Heart right ventricle (tissue), 16 donors: ENCODE results near the gene SPATA46. TPM values are rescaled to one million over a fixed set of nuclear protein-coding genes. Genes with fewer than 3 reads are reported as not detected.

Experiments used
- ATAC-seq, 8 donors: fragments of 200-7000 bp; cut with Tn5 transposase; one replicate each; pipeline ENCODE4 v1.9.1; 2020; ENCODE audit warnings: mild to moderate bottlenecking in 8 of 8, moderate library complexity in 8 of 8, moderate number of reproducible peaks in 1 of 8
- DNase-seq, 2 donors: peaks; one replicate each; pipeline ENCODE4 v3.0.0-alpha.2; 2020
- H3K27ac ChIP-seq, 10 donors: fragments of 200-600 bp; sonication (generic) in 2 of 10; one replicate each; pipeline versions ENCODE4 v1.5.0 to v1.8.0; 2020 to 2022; ENCODE audit warnings: mild to moderate bottlenecking in 3 of 10
- H3K27me3 ChIP-seq, 7 donors: fragments of 200-600 bp; one replicate each; pipeline ENCODE4 v1.8.0; 2021 to 2022; ENCODE audit warnings: mild to moderate bottlenecking in 2 of 7
- H3K36me3 ChIP-seq, 9 donors: fragments of 200-600 bp; sonication (generic) in 1 of 9; one replicate each; pipeline versions ENCODE4 v1.5.0 to v1.8.0; 2020 to 2022; ENCODE audit warnings: mild to moderate bottlenecking in 2 of 9
- H3K4me1 ChIP-seq, 9 donors: fragments of 200-600 bp; sonication (generic) in 1 of 9; one replicate each; pipeline versions ENCODE4 v1.5.0 to v1.8.0; 2020 to 2022; ENCODE audit warnings: mild to moderate bottlenecking in 4 of 9
- H3K4me3 ChIP-seq, 10 donors: fragments of 200-600 bp; sonication (generic) in 2 of 10; one replicate each; pipeline versions ENCODE4 v1.5.0 to v1.8.0; 2020 to 2022; ENCODE audit warnings: mild to moderate bottlenecking in 7 of 10, moderate library complexity in 2 of 10
- H3K9me3 ChIP-seq, 11 donors: fragments of 200-600 bp in 10 of 11; sonication (generic) in 2 of 11; one replicate each; pipeline versions ENCODE4 v1.5.0 to v1.8.0; 2013 to 2022; ENCODE audit warnings: mild to moderate bottlenecking in 2 of 11, control low read depth in 1 of 11, moderate library complexity in 1 of 11
- WGBS, 2 donors: extraction: QIAGEN DNeasy Blood & Tissue Kit; methylation state at CpG; one replicate each; pipeline ENCODE4 v1.1.7; 2013; ENCODE audit warnings: inconsistent platforms in 1 of 2; 5-methylcytosine and 5-hydroxymethylcytosine counted together
- intact Hi-C, 10 donors: fragments of 100-400 bp; cut with DNase I; formaldehyde crosslinking; loops; one replicate each; pipeline versions ENCODE4 v1.11.1 to v1.14.2; 2022
- polyA plus RNA-seq, 2 donors: library from polyadenylated mRNA; stranded (reverse); fragments of 200-250 nt; gene quantifications; one replicate each; pipeline ENCODE4 v1.2.3, GENCODE V29; 2013
- total RNA-seq, 10 donors: library from RNA; stranded (reverse); fragmentation: NEBNext Ultra II Directional in 3 of 10; extraction: Animal tissue kit (Norgen Biotek cat#: 25700) in 3 of 10; gene quantifications; one replicate each; pipeline versions ENCODE4 v1.2.1 to v1.2.4, GENCODE V29; 2021 to 2023
- TF ChIP-seq, protein P1 (sequence below), 9 donors: fragments of 200-600 bp; sonication (generic) in 2 of 9; IDR thresholded peaks; one replicate each; pipeline versions ENCODE4 v1.5.0 to v1.8.0; 2021 to 2022; ENCODE audit warnings: antibody characterized with exemption in 9 of 9, mild to moderate bottlenecking in 5 of 9, moderate library complexity in 1 of 9
- donor health status: Arrhythmogenic right ventricular cardiomyopathy.
- donor health status: ischemic (EF 13 %, LVEDD 7.1; RV severe dilation, severe dysfunction).
- donor health status: healthy with polysubstance abuse.
- donor health status: DM: no; HTN: yes; CAD: no.
- donor health status: DM: no; HTN: no; CAD: no.
- donor health status: ischemic (EF 25% LVEDD 6.9; RV normal size, moderate dysfunction).
- donor health status: ischemic (EF 25% LVEDD 5.7; RV mildly dilated, moderate dysfunction).
- donor health status: healthy.
- donor health status: DM: yes; HTN: yes; CAD: no.
- donor health status: Ischemic cardiomyopathy.
- donor health status: ischemic (EF 35%, LVEDD 5.7; RV mildly dilated, moderate dysfunction).
- donor health status: nonischemic (EF 11% LVEDD 7.7; RV severe dilation, severe dysfunction).
- donor health status: DM: yes; HTN: yes; CAD: no.
- donor health status: PGD.
- donor health status: ischemic (EF 29% LVEDD 5.4; RV normal size, mild dysfunction).
- donor health status: nonischemic (EF 23%, LVEDD 6.1; RV moderate dilation, normal function).

SPATA46 gene
- total and polyA plus RNA-seq, 12 donors = not detected

DNA sequence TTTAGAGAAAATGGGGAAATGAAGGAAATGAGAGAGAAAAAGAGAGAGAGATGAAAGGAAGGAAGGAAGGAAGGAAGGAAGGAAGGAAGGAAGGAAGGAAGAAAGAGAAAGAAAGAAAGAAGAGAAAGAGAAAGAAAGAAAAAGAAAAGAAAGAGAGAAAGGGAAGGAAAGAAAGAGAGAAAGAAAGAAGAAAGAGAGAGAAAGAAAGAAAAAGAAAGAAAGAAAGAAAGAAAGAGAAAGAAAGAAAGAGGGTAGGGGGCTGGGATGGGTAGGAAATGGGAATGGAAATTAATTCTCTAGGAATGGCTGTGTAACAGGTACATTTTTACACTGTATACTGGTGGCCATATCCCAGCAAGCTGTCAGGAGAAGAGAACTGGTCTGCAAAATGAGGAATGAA, 39.6 kb upstream of the SPATA46 start:
- intact Hi-C loops = no loop called here
- no peak overlapping the region for H3K4me3 ChIP-seq
- TF ChIP-seq, protein P1, sequence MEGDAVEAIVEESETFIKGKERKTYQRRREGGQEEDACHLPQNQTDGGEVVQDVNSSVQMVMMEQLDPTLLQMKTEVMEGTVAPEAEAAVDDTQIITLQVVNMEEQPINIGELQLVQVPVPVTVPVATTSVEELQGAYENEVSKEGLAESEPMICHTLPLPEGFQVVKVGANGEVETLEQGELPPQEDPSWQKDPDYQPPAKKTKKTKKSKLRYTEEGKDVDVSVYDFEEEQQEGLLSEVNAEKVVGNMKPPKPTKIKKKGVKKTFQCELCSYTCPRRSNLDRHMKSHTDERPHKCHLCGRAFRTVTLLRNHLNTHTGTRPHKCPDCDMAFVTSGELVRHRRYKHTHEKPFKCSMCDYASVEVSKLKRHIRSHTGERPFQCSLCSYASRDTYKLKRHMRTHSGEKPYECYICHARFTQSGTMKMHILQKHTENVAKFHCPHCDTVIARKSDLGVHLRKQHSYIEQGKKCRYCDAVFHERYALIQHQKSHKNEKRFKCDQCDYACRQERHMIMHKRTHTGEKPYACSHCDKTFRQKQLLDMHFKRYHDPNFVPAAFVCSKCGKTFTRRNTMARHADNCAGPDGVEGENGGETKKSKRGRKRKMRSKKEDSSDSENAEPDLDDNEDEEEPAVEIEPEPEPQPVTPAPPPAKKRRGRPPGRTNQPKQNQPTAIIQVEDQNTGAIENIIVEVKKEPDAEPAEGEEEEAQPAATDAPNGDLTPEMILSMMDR (IDR thresholded peaks at IDR 0.05) = no peak
- H3K36me3 ChIP-seq = no peaks in the 10 kb centered on the region
- H3K9me3 ChIP-seq = peaks cover 0 to 6% (median 0%) of the 10 kb centered on the region in 11 donors
- peaks cover 0 to 15% (median 3%) of the 10 kb centered on the region in 7 donors for H3K27me3 ChIP-seq
- ATAC-seq (no peak), DNase-seq (no peak)
- no peak overlapping the region for H3K27ac ChIP-seq
- H3K4me1 ChIP-seq = peaks cover 0 to 3% (median 0%) of the 10 kb centered on the region in 9 donors

GRCh38 chr1:162412002-162412401, 35.3 kb upstream of the SPATA46 start, which contains the start of gene SH2D1B:
Gene SH2D1B, minus strand, starts transcription at chr1:162412136. Its CDS starts 120 bp downstream, at chr1:162412016.
- TF ChIP-seq, protein P1 (IDR thresholded peaks at IDR 0.05) = no peak
- DNase-seq (no peak), ATAC-seq (no peak)
- Histone ChIP-seq H3K4me1 (no peaks in the 10 kb centered on the region), H3K4me3 (no peak within 1 kb of the TSS), H3K36me3 (no peaks in the 10 kb centered on the region), H3K9me3 (peaks cover 0 to 6% (median 0%) of the 10 kb centered on the region in 11 donors), H3K27me3 (peaks cover 0 to 15% (median 3%) of the 10 kb centered on the region in 7 donors), H3K27ac (no peak within 1 kb of the TSS)
- 56 to 71% methylated on average over 3 of the region's 3 CpGs for WGBS, 2 donors
- intact Hi-C loops = no loop called here

GRCh38 chr1:162407539-162407938, 30.9 kb upstream of the SPATA46 start:
- Histone ChIP-seq H3K4me1 (peaks cover 0 to 13% (median 0%) of the 10 kb centered on the region in 9 donors), H3K36me3 (no peaks in the 10 kb centered on the region), H3K27me3 (peaks cover 0 to 4% (median 0%) of the 10 kb centered on the region in 7 donors), H3K27ac (no peak overlapping the region), H3K9me3 (no peaks in the 10 kb centered on the region), H3K4me3 (no peak overlapping the region)
- DNase-seq (no peak), ATAC-seq (no peak)
- TF ChIP-seq, protein P1 (IDR thresholded peaks at IDR 0.05) = no peak
- intact Hi-C loops = no loop called here
- 92 to 97% methylated on average over 1 of the region's 1 CpG for WGBS, 2 donors

GRCh38 chr1:162406811-162407210, 30.2 kb upstream of the SPATA46 start:
- Histone ChIP-seq H3K27ac (no peak overlapping the region), H3K27me3 (peaks cover 0 to 7% (median 0%) of the 10 kb centered on the region in 7 donors), H3K9me3 (no peaks in the 10 kb centered on the region), H3K36me3 (no peaks in the 10 kb centered on the region), H3K4me3 (no peak overlapping the region), H3K4me1 (peaks cover 0 to 13% (median 0%) of the 10 kb centered on the region in 9 donors)
- intact Hi-C loops = no loop called here
- ATAC-seq (no peak), DNase-seq (no peak)
- TF ChIP-seq, protein P1 (IDR thresholded peaks at IDR 0.05) = no peak
- WGBS, 2 donors = 91 to 92% methylated on average over 2 of the region's 2 CpGs
